ENCODE data around the gene PNPLA7. TPM values are rescaled to one million over a fixed set of nuclear protein-coding genes. Genes with fewer than 3 reads are reported as not detected.
"Not testable (repeated sequence)": the region's sequence is repeated elsewhere in the genome, so short reads cannot be mapped to it uniquely, and the experiment has no call there.

The PNPLA7 gene
- total and polyA plus RNA-seq, 4 donors, result 0.75 to 6.5 (median 2.1) TPM

GRCh38 chr9:137554349-137554748, 4.1 kb upstream of the PNPLA7 start:
- DNase-seq (ENCODE audit: low spot score), result no peak
- 96% methylated on average over 1 of the region's 1 CpG for WGBS
- Histone ChIP-seq H3K9ac (ENCODE audit: low read depth in 1 of 2, low read length in 2 of 2) (no peak overlapping the region), H3K9me3 (ENCODE audit: control insufficient read depth in 4 of 4, low read length in 3 of 4) (no peaks in the 10 kb centered on the region), H3K27me3 (ENCODE audit: control insufficient read depth in 4 of 4, insufficient read depth in 4 of 4, low read length in 3 of 4) (no peaks in the 10 kb centered on the region), H3K4me1 (ENCODE audit: control insufficient read depth in 4 of 4, insufficient read depth in 4 of 4, low read length in 3 of 4) (peaks cover 9 to 37% (median 20%) of the 10 kb centered on the region in 4 donors), H3K27ac (ENCODE audit: low read depth in 1 of 2, low read length in 2 of 2) (no peak overlapping the region), H3K4me3 (ENCODE audit: low read depth in 1 of 3, low read length in 3 of 3) (no peak overlapping the region), H3K36me3 (ENCODE audit: control insufficient read depth in 4 of 4, insufficient read depth in 3 of 4, low read depth in 1 of 4, low read length in 3 of 4) (peaks cover 0 to 29% (median 8%) of the 10 kb centered on the region in 4 donors)
- TF ChIP-seq ZBTB33 (IDR thresholded peaks at IDR 0.05) (no peak), YY1 (IDR thresholded peaks at IDR 0.05) (no peak), RXRA (IDR thresholded peaks at IDR 0.05) (no peak), REST (IDR thresholded peaks at IDR 0.05) (no peak)

- DNase-seq (ENCODE audit: low spot score); H3K4me3 ChIP-seq (ENCODE audit: low read depth in 1 of 3, low read length in 3 of 3); H3K9me3 ChIP-seq (ENCODE audit: control insufficient read depth in 4 of 4, low read length in 3 of 4); H3K27me3 ChIP-seq (ENCODE audit: control insufficient read depth in 4 of 4, insufficient read depth in 4 of 4, low read length in 3 of 4); H3K27ac ChIP-seq (ENCODE audit: low read depth in 1 of 2, low read length in 2 of 2); H3K9ac ChIP-seq (ENCODE audit: low read depth in 1 of 2, low read length in 2 of 2): not testable (repeated sequence)
- Histone ChIP-seq H3K4me1 (ENCODE audit: control insufficient read depth in 4 of 4, insufficient read depth in 4 of 4, low read length in 3 of 4) (peaks cover 11 to 43% (median 24%) of the 10 kb centered on the region in 4 donors), H3K36me3 (ENCODE audit: control insufficient read depth in 4 of 4, insufficient read depth in 3 of 4, low read depth in 1 of 4, low read length in 3 of 4) (peaks cover 0 to 29% (median 8%) of the 10 kb centered on the region in 4 donors)
- 93% methylated on average over 10 of the region's 10 CpGs for WGBS
These were observed 3.5 kb upstream of the PNPLA7 start for GRCh38 chr9:137553654-137554053.

GRCh38 chr9:137552022-137552768, 2.0 kb upstream of the PNPLA7 start:
- H3K4me1 ChIP-seq (ENCODE audit: control insufficient read depth in 4 of 4, insufficient read depth in 4 of 4, low read length in 3 of 4), result peaks cover 11 to 55% (median 26%) of the 10 kb centered on the region in 4 donors
- H3K4me3 ChIP-seq (ENCODE audit: low read depth in 1 of 3, low read length in 3 of 3), result peak overlapping the region; percentile 73 to 94 (median 92)
- H3K9ac ChIP-seq (ENCODE audit: low read depth in 1 of 2, low read length in 2 of 2), result peak overlapping the region; percentile 19 to 81
- no peaks in the 10 kb centered on the region for H3K9me3 ChIP-seq (ENCODE audit: control insufficient read depth in 4 of 4, low read length in 3 of 4)
- TF ChIP-seq REST (IDR thresholded peaks at IDR 0.05) (no peak), ATF3 (IDR thresholded peaks at IDR 0.05) (no peak), FOXA1 (IDR thresholded peaks at IDR 0.05) (no peak), GABPA (IDR thresholded peaks at IDR 0.05 in 1 of 2, conservative IDR thresholded peaks at IDR 0.05 in 1 of 2) (no peak), SP1 (IDR thresholded peaks at IDR 0.05) (no peak), CTCF (IDR thresholded peaks at IDR 0.05; ENCODE audit: low read depth, low read length, missing input control) (no peak), MAX (IDR thresholded peaks at IDR 0.05) (no peak), FOXA2 (IDR thresholded peaks at IDR 0.05) (no peak), EGR1 (IDR thresholded peaks at IDR 0.05; ENCODE audit: low read depth in 2 of 2) (no peak), HNF4G (IDR thresholded peaks at IDR 0.05) (no peak), YY1 (IDR thresholded peaks at IDR 0.05) (no peak), HNF4A (conservative IDR thresholded peaks at IDR 0.05) (peak; percentile 21 to 36), RXRA (IDR thresholded peaks at IDR 0.05) (peak in 1 of 2 donors; percentile 18), JUND (IDR thresholded peaks at IDR 0.05) (no peak)
- 5% methylated on average over 58 of the region's 58 CpGs for WGBS
- no peaks in the 10 kb centered on the region for H3K27me3 ChIP-seq (ENCODE audit: control insufficient read depth in 4 of 4, insufficient read depth in 4 of 4, low read length in 3 of 4)
- H3K36me3 ChIP-seq (ENCODE audit: control insufficient read depth in 4 of 4, insufficient read depth in 3 of 4, low read depth in 1 of 4, low read length in 3 of 4), result peaks cover 0 to 23% (median 6%) of the 10 kb centered on the region in 4 donors
- DNase-seq (ENCODE audit: low spot score), result peak; percentile 44
- H3K27ac ChIP-seq (ENCODE audit: low read depth in 1 of 2, low read length in 2 of 2), result peak overlapping the region; percentile 65 to 75
